A673 (cell line): ENCODE measurements around the gene FBXL7. TPM values are rescaled to one million over a fixed set of nuclear protein-coding genes. Genes with fewer than 3 reads are reported as not detected.

Experiments
- BruUV-seq: library from RNA; stranded (reverse); fragments of 400-500 nt; replicated peaks from 2 replicates; lab custom pipeline; 2021; lab: Mats Ljungman, UMichigan
- CTCF ChIA-PET: fragments of 300-600 bp; sonication (Branson Sonifier 250); formaldehyde crosslinking; loops from one replicate; lab custom pipeline; 2022; ENCODE audit warnings: antibody characterized with exemption; lab: Charles Lee
- POLR2A ChIA-PET: fragments of 300-600 bp; sonication (Branson Sonifier 250); formaldehyde crosslinking; loops from one replicate; lab custom pipeline; 2022; ENCODE audit warnings: antibody characterized with exemption; ENCODE audit not compliant: low non-redundant PET; lab: Charles Lee
- DNase-seq: peaks from one replicate; pipeline ENCODE4 v3.0.0-alpha.2; 2015; ENCODE audit warnings: low spot score
- H3K27ac ChIP-seq: fragments of 200-600 bp; sonication (generic); 2 replicates; pipeline ENCODE4 v1.5.1; 2016; ENCODE audit warnings: mixed run types, low read depth, mild to moderate bottlenecking, mixed read lengths, antibody characterized with exemption, low read length; ENCODE audit not compliant: poor library complexity, severe bottlenecking
- H3K27me3 ChIP-seq: fragments of 200-600 bp; sonication (generic); replicated peaks from 2 replicates; pipeline ENCODE4 v1.6.1; 2017; ENCODE audit warnings: mixed run types, low read depth, mild to moderate bottlenecking, mixed read lengths, antibody characterized with exemption, low read length; ENCODE audit not compliant: insufficient read depth, poor library complexity
- H3K36me3 ChIP-seq: fragments of 200-600 bp; sonication (generic); 2 replicates; pipeline ENCODE4 v1.6.1; 2016; ENCODE audit warnings: mixed run types, mild to moderate bottlenecking, mixed read lengths, antibody characterized with exemption, low read length; ENCODE audit not compliant: insufficient read depth, poor library complexity, severe bottlenecking
- H3K4me1 ChIP-seq: fragments of 200-600 bp; sonication (generic); 2 replicates; pipeline ENCODE4 v1.6.1; 2017; ENCODE audit warnings: mixed run types, mild to moderate bottlenecking, mixed read lengths, antibody characterized with exemption, low read length; ENCODE audit not compliant: insufficient read depth, poor library complexity, severe bottlenecking
- H3K4me3 ChIP-seq: fragments of 200-600 bp; sonication (generic); 2 replicates; pipeline ENCODE4 v1.5.1; 2016; ENCODE audit warnings: low read depth, mixed run types, mild to moderate bottlenecking, mixed read lengths, low read length; ENCODE audit not compliant: poor library complexity, severe bottlenecking
- H3K9me3 ChIP-seq: fragments of 200-600 bp; sonication (generic); 2 replicates; pipeline ENCODE4 v1.6.1; 2016; ENCODE audit warnings: mixed run types, low read depth, mild to moderate bottlenecking, mixed read lengths, antibody characterized with exemption, low read length; ENCODE audit not compliant: poor library complexity, severe bottlenecking
- EZH2 ChIP-seq: fragments of 200-600 bp; sonication (generic); IDR thresholded peaks from 2 replicates; pipeline ENCODE4 v1.6.1; 2017; ENCODE audit warnings: borderline replicate concordance, low read depth, mild to moderate bottlenecking, mixed read lengths, antibody characterized with exemption, low read length; ENCODE audit not compliant: poor library complexity, severe bottlenecking
- intact Hi-C: fragments of 100-400 bp; cut with micrococcal nuclease; formaldehyde crosslinking; loops from one replicate; pipeline ENCODE4 v1.10.0; 2022; ENCODE audit not compliant: unreplicated experiment
- total RNA-seq: library from RNA; stranded (reverse); gene quantifications from 2 replicates; pipeline ENCODE4 v1.2.3, GENCODE V29; 2021
- TF ChIP-seq, protein P1 (sequence below): fragments of 300-800, 200-600 bp; sonication (generic); conservative IDR thresholded peaks from 2 replicates; pipeline ENCODE4 v1.5.1; 2017; ENCODE audit warnings: low read depth, mild to moderate bottlenecking, antibody characterized with exemption, low read length, moderate library complexity, mixed read lengths

Gene FBXL7
- total RNA-seq, 1 experiment from 2014 or later = 5.9 TPM

DNA sequence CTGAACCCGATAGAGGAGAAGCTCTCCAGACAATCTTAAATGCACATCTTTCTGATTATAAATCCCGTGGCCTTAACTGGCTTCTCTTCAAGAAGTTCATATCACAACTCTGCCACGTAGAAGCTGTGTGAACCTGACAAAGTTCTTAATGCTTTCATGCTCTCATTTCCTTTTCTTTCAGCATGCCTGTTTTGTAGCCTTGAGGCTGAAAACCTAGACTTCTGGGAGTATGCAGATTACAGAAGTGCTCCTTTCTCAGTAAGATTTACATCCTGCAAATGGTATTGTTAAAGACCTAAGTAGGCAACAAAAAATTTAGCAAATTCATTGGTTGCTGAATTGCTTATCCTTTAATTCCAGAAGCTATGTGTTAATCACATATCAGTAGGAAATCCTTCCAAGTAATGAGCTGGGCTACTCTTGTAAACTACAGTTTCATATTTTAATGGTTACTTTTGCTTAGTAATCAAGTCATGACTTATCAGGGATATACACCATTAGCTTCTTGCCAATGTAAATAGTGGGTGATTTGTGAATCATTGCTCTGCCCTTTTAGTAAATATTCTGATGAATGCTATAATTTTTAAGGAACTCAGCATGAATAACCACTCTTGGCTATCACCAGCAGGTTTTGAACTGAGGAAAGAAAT, 334.7 kb downstream of the FBXL7 start:
- intact Hi-C loops = no loop called here
- ChIA-PET POLR2A (no interaction called here), CTCF (no interaction called here)
- Histone ChIP-seq H3K9me3 (no peaks in the 10 kb centered on the region), H3K27me3 (no peaks in the 10 kb centered on the region), H3K36me3 (no peaks in the 10 kb centered on the region), H3K4me1 (no peaks in the 10 kb centered on the region), H3K27ac (no peak overlapping the region), H3K4me3 (no peak overlapping the region)
- TF ChIP-seq EZH2 = no peak
- TF ChIP-seq, protein P1, sequence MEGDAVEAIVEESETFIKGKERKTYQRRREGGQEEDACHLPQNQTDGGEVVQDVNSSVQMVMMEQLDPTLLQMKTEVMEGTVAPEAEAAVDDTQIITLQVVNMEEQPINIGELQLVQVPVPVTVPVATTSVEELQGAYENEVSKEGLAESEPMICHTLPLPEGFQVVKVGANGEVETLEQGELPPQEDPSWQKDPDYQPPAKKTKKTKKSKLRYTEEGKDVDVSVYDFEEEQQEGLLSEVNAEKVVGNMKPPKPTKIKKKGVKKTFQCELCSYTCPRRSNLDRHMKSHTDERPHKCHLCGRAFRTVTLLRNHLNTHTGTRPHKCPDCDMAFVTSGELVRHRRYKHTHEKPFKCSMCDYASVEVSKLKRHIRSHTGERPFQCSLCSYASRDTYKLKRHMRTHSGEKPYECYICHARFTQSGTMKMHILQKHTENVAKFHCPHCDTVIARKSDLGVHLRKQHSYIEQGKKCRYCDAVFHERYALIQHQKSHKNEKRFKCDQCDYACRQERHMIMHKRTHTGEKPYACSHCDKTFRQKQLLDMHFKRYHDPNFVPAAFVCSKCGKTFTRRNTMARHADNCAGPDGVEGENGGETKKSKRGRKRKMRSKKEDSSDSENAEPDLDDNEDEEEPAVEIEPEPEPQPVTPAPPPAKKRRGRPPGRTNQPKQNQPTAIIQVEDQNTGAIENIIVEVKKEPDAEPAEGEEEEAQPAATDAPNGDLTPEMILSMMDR = no peak
- BruUV-seq = no TSS peak
- peak; percentile 3 for DNase-seq

DNA sequence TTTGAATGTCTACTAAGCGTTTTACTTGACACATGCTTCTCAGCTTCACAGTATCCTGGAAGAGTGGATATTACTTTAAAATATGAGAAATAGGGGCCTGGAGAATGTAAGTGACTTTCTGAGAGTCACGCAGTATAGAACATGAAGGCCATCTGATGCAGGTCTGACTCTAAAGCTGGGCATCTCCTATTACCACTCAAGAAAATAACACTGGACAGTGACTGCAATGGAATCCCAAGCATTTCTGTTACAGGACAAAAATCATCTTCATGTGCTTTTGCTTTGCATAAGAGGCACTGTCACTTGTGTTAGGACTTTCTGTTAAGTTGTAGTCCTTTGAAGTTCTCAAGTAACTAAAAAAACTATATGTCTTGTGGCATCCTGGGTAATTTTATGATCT, 335.5 kb downstream of the FBXL7 start:
- ChIA-PET CTCF (no interaction called here), POLR2A (no interaction called here)
- no peak for TF ChIP-seq EZH2
- intact Hi-C loops = no loop called here
- no peaks in the 10 kb centered on the region for H3K27me3 ChIP-seq
- H3K27ac ChIP-seq = no peak overlapping the region
- no peak for DNase-seq
- H3K9me3 ChIP-seq = no peaks in the 10 kb centered on the region
- H3K4me3 ChIP-seq = no peak overlapping the region
- H3K4me1 ChIP-seq = no peaks in the 10 kb centered on the region
- BruUV-seq = no TSS peak
- no peaks in the 10 kb centered on the region for H3K36me3 ChIP-seq

DNA sequence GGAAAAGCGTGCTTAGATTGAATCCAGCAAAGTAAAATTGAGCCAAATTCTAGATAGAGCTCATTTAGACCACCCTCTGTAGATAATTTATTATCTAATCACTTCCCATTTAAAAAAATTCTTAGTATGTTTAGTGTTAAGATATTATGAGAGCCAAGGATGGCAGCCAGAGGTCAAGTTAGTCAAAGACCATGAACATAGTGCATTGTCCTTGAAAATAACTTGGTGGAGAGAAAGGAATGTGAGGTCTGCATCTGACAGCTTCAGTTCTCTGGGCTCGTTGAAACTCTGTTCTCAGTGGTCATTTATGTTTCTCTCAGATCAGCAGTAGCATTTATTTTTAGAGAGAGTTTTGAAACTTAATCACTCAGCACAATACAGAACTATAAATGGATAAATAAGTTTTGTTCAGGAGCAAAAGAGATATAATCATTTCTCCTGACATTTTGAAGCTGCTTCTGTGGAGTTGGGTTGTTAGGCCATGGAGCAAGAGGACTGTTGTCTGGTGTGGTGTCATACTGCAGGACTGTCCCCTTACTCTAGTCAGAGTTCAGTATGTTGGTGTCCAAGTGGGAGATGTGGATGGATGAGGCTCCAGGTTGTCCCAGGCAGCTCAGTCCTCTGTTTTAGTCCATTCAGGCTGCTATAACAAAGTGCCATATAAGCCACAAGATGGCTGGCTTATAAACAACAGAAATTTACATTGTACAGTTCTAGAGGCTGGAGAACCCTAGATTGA, 337.7 kb downstream of the FBXL7 start:
- Histone ChIP-seq H3K27ac (no peak overlapping the region), H3K36me3 (no peaks in the 10 kb centered on the region), H3K4me1 (no peaks in the 10 kb centered on the region), H3K9me3 (peaks cover 7% of the 10 kb centered on the region), H3K4me3 (no peak overlapping the region), H3K27me3 (no peaks in the 10 kb centered on the region)
- intact Hi-C loops = no loop called here
- no peak for DNase-seq
- no TSS peak for BruUV-seq
- ChIA-PET POLR2A (no interaction called here), CTCF (no interaction called here)
- TF ChIP-seq EZH2 = no peak
- TF ChIP-seq, protein P1 = no peak
